Effector memory CD4-positive, alpha-beta T cell (primary cell): ENCODE measurements around the gene CYTH1.

Source experiments
- DNase-seq, 3 donors: peaks; one replicate each; pipeline ENCODE4 v3.0.0-alpha.2; 2020
- H3K27ac ChIP-seq: 2 replicates; pipeline ENCODE4 v1.7.0; 2013; ENCODE audit warnings: mild to moderate bottlenecking, low read length, moderate library complexity; ENCODE audit not compliant: insufficient read depth, poor library complexity, severe bottlenecking
- H3K27me3 ChIP-seq: replicated peaks from 2 replicates; pipeline ENCODE4 v1.7.0; 2013; ENCODE audit warnings: mild to moderate bottlenecking, low read length; ENCODE audit not compliant: insufficient read depth, control insufficient read depth, poor library complexity, severe bottlenecking
- H3K36me3 ChIP-seq: 2 replicates; pipeline ENCODE4 v1.7.0; 2013; ENCODE audit warnings: mild to moderate bottlenecking, low read length, moderate library complexity; ENCODE audit not compliant: control insufficient read depth, insufficient read depth
- H3K4me1 ChIP-seq: 2 replicates; pipeline ENCODE4 v1.7.0; 2013; ENCODE audit warnings: low read length, mild to moderate bottlenecking; ENCODE audit not compliant: control insufficient read depth, insufficient read depth, poor library complexity, severe bottlenecking
- H3K4me3 ChIP-seq: 2 replicates; pipeline ENCODE4 v1.7.0; 2013; ENCODE audit warnings: low read length, low read depth, mild to moderate bottlenecking; ENCODE audit not compliant: insufficient read depth, poor library complexity, severe bottlenecking
- H3K9me3 ChIP-seq: 2 replicates; pipeline ENCODE4 v1.7.0; 2013; ENCODE audit warnings: mild to moderate bottlenecking, low read length, moderate library complexity; ENCODE audit not compliant: control insufficient read depth

CYTH1 gene

GRCh38 chr17:78637146-78637545 lies 144.9 kb downstream of the CYTH1 start:
- no peaks in the 10 kb centered on the region for H3K36me3 ChIP-seq
- H3K4me1 ChIP-seq = no peaks in the 10 kb centered on the region
- no peaks in the 10 kb centered on the region for H3K27me3 ChIP-seq
- no peak for DNase-seq
- H3K9me3 ChIP-seq = no peaks in the 10 kb centered on the region
- no peak overlapping the region for H3K4me3 ChIP-seq
- H3K27ac ChIP-seq = no peak overlapping the region

- no peak for DNase-seq
Observed at GRCh38 chr17:78634154-78634553, 147.9 kb downstream of the CYTH1 start.

GRCh38 chr17:78629436-78629995 lies 152.6 kb downstream of the CYTH1 start:
- H3K27ac ChIP-seq = no peak overlapping the region
- no peaks in the 10 kb centered on the region for H3K27me3 ChIP-seq
- H3K4me3 ChIP-seq = no peak overlapping the region
- peak in 1 of 3 donors; percentile 7 for DNase-seq
- no peaks in the 10 kb centered on the region for H3K9me3 ChIP-seq
- no peaks in the 10 kb centered on the region for H3K4me1 ChIP-seq
- H3K36me3 ChIP-seq = no peaks in the 10 kb centered on the region

More at GRCh38 chr17:78634154-78634553, 147.9 kb downstream of the CYTH1 start:
- no peaks in the 10 kb centered on the region for H3K36me3 ChIP-seq
- no peak overlapping the region for H3K27ac ChIP-seq
- no peaks in the 10 kb centered on the region for H3K4me1 ChIP-seq
- H3K27me3 ChIP-seq = no peaks in the 10 kb centered on the region
- no peak overlapping the region for H3K4me3 ChIP-seq
- H3K9me3 ChIP-seq = no peaks in the 10 kb centered on the region

- Histone ChIP-seq H3K4me3 (no peak overlapping the region), H3K9me3 (no peaks in the 10 kb centered on the region), H3K4me1 (no peaks in the 10 kb centered on the region), H3K36me3 (no peaks in the 10 kb centered on the region), H3K27ac (no peak overlapping the region), H3K27me3 (no peaks in the 10 kb centered on the region)
- DNase-seq = no peak
Observed at GRCh38 chr17:78628547-78629435, 153.3 kb downstream of the CYTH1 start.

GRCh38 chr17:78624324-78625151 lies 157.5 kb downstream of the CYTH1 start:
- Histone ChIP-seq H3K27ac (no peak overlapping the region), H3K4me3 (no peak overlapping the region), H3K27me3 (no peaks in the 10 kb centered on the region), H3K4me1 (no peaks in the 10 kb centered on the region), H3K36me3 (no peaks in the 10 kb centered on the region), H3K9me3 (no peaks in the 10 kb centered on the region)
- no peak for DNase-seq
